Measurements from ENCODE around the gene CENPX.
A peak's percentile ranks its signal among the peaks of the same experiment; 100 is the strongest.
"Not testable (repeated sequence)": the region's sequence is repeated elsewhere in the genome, so short reads cannot be mapped to it uniquely, and the experiment has no call there.

Gene CENPX

GRCh38 chr17:81995463-81996231 lies 27.0 kb downstream of the CENPX start:
- DNase-seq = no peak

GRCh38 chr17:81994593-81995462 lies 27.9 kb downstream of the CENPX start:
- DNase-seq = no peak

- no peak for DNase-seq
These were observed 28.7 kb downstream of the CENPX start for GRCh38 chr17:81993729-81994592.

- no peak for DNase-seq
These were observed 30.2 kb downstream of the CENPX start for GRCh38 chr17:81992306-81993102.

- peak; percentile 41 for DNase-seq
These were observed 30.9 kb downstream of the CENPX start for GRCh38 chr17:81991684-81992305.

- no peak for DNase-seq
These were observed 31.6 kb downstream of the CENPX start for GRCh38 chr17:81990836-81991683.

- no peak for DNase-seq
These were observed 35.4 kb downstream of the CENPX start for GRCh38 chr17:81987161-81987770.

- no peak for DNase-seq
These were observed 36.1 kb downstream of the CENPX start for GRCh38 chr17:81986606-81987005.

GRCh38 chr17:81984773-81985410 lies 37.8 kb downstream of the CENPX start:
- DNase-seq = no peak

- DNase-seq = no peak
These were observed 38.9 kb downstream of the CENPX start for GRCh38 chr17:81983639-81984373.

- DNase-seq = no peak
These were observed 39.6 kb downstream of the CENPX start for GRCh38 chr17:81983011-81983638.

- DNase-seq = not testable (repeated sequence)
These were observed 41.2 kb downstream of the CENPX start for GRCh38 chr17:81981511-81981910.

- no peak for DNase-seq
These were observed 41.9 kb downstream of the CENPX start for GRCh38 chr17:81980707-81981343.

- no peak for DNase-seq
These were observed 42.6 kb downstream of the CENPX start for GRCh38 chr17:81980122-81980521.

GRCh38 chr17:81978524-81979298 lies 44.0 kb downstream of the CENPX start:
- no peak for DNase-seq

GRCh38 chr17:81977211-81977808 lies 45.4 kb downstream of the CENPX start, which contains the start of gene ASPSCR1:
ASPSCR1 (plus strand) TSS chr17:81977629; CDS start chr17:81977647, 18 bp downstream.
- DNase-seq = peak; percentile 89
